Activated CD8-positive, alpha-beta memory T cell treated with anti-CD3 and anti-CD28 coated beads for 1 hour (primary cell): ENCODE measurements around the gene CD2AP.
"Not testable (repeated sequence)": the region's sequence is repeated elsewhere in the genome, so short reads cannot be mapped to it uniquely, and the experiment has no call there.

Experiments
- DNase-seq, 2 donors: peaks; one replicate each; pipeline ENCODE4 v3.0.0-alpha.2; 2020; ENCODE audit warnings: low read depth in 1 of 2; ENCODE audit errors: extremely low read depth in 1 of 2

The CD2AP gene

DNA sequence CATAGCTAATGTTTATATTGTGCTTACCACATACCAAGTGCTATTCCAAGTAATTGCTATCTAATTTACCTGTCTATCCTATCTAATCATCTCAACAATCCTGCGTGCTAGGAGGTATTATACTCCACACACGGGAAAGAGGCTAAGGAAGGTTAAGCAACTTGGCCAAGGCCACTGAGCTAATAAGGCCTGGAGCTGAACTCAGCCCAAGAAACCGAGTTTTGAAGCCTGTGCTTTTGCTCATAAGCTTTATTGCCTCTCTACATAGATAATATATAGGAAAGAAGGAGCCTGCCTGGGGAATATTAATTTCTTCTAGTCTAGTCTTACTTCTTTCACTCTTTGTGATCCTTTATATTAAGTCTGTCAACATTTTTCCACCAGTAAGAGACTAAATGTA, 153.0 kb downstream of the CD2AP start:
- no peak for DNase-seq

DNA sequence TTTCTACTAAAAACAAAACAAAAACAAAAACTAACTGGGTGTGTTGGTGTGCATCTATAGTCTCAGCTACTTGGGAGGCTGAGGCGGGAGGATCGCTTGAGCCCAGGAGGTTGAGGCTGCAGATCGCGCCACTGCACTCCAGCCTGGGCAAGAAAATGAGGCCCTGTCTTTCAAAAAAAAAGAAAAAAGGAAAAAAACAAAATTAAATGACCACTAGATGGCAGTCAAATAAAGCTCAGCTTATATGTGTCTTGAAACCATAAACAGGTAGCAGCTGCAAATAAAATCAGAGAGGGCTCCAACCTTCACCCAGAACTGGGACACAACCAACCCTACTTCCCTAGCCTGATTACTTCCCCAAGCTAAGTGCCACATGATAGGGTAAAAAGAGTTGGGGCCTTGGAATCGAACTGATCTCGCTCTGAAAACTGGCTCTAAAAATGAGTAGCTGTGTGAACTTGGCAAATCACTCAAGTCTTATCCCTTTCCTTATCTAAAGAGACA, 153.7 kb downstream of the CD2AP start:
- DNase-seq, result no peak

GRCh38 chr6:47631797-47632196, 154.2 kb downstream of the CD2AP start:
- no peak for DNase-seq

- no peak for DNase-seq
These were observed 155.6 kb downstream of the CD2AP start for GRCh38 chr6:47633141-47633540.

GRCh38 chr6:47634210-47635047, 156.8 kb downstream of the CD2AP start:
- DNase-seq, result no peak

- no peak for DNase-seq
These were observed 169.1 kb downstream of the CD2AP start for GRCh38 chr6:47646689-47647088.

- DNase-seq, result no peak
These were observed 169.6 kb downstream of the CD2AP start for GRCh38 chr6:47647188-47647587.

- DNase-seq, result not testable (repeated sequence)
These were observed 170.0 kb downstream of the CD2AP start for GRCh38 chr6:47647626-47648025.

DNA sequence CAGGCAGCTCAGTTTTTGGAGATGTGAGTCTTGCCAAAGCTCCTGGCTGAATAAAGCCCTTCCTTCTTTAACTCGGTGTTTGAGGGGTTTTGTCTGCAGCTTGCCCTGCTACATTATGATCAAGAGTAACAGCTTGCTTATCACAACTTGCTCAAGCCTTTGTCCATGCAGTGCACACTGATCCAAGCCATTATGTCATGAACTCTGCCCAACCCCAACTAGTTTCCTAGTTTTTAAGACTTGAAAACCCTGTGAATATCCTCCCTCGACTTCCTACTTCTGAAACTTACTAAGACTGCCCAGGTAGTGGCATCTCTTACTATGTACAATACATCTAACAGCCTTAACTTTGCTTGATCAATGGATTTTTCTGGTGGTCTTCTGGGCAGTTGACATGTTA, 170.4 kb downstream of the CD2AP start:
- DNase-seq, result no peak

DNA sequence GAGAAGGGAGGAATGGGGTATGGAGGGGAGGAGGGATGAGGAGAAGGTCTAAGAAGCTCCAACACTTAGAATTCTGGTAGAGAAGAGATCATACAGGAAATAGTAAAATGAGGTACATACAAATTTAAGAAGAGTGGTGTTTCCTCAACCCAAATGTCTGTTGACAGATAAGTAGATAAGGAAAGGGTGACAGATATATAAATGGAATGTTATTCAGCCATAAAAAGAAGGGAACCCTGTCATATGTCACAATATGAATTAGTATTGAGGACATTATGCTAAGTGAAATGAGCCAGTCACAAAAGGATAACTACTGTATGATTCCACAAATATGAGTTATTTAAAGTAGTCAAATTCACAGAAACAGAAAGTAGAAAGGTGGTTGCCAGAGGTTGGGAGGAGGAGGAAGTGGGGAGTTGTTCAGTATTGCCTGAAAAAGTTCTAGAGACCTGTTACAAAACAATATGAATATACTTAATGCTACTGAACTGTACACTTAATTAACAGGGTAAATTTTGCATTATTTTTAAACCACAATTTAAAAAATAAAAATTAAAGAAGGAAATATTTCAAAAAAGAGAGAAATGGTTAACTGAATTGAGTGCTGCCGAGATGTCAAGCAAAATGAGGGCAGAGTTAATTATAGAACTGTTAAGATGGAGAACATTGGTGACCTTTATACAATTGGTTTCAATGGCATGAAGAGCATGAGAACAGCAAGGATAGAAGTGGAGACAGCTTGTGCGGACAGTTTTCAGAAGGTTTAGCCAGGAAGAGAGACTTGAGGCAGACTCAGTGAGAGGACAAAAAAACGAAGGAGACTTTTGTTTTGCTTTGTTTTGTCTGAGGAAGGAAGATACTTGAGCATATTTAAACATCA, 173.2 kb downstream of the CD2AP start:
- no peak for DNase-seq

- no peak for DNase-seq
These were observed 173.9 kb downstream of the CD2AP start for GRCh38 chr6:47651505-47651944.

- no peak for DNase-seq
These were observed 176.1 kb downstream of the CD2AP start for GRCh38 chr6:47653706-47654105.

DNA sequence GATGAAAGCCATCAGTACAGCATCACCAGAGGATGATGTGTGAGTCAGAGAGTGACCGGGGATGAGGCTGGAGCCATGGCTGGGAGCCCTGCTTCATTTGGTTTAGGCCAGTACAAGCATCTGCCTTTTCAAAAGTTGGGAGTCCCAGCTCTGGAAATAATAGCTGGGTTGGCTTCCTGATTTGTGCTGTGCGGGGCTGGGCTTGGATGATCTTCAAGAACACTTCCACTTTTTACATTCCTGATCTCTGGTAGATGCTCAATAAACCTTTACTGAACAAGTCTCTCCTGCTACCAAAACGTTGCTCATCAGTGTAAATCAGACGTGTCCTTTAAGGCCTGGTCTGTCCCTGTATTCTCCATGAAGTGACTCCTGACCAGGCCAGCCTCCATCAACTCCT, 176.7 kb downstream of the CD2AP start:
- DNase-seq, result no peak

GRCh38 chr6:47655719-47656595, 178.4 kb downstream of the CD2AP start:
- DNase-seq, result no peak

DNA sequence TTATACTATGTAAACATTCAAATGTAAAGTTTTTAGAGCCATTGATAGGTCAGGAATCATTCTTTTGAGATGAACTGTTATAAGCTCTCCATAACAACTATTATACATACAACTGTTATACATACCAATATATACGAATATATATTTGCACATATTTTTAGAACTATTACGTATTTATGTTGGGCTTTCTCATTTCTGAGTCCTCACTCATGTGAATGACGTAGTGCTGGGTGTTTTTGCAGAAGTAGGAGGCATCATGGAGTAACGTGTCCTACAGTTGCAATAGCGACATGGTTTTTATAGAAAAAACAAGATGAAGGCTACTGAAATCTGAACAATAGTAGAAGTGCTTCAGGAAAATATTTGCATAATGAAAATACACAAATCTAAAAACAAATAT, 184.4 kb downstream of the CD2AP start:
- no peak for DNase-seq

GRCh38 chr6:47663462-47664216, 186.1 kb downstream of the CD2AP start:
- DNase-seq, result no peak

- no peak for DNase-seq
These were observed 187.5 kb downstream of the CD2AP start for GRCh38 chr6:47665112-47665511.

- DNase-seq, result no peak
These were observed 192.3 kb downstream of the CD2AP start for GRCh38 chr6:47669684-47670513.

- no peak for DNase-seq
These were observed 193.3 kb downstream of the CD2AP start for GRCh38 chr6:47670851-47671250.
